CD4-positive, alpha-beta T cell (primary cell): ENCODE results near the gene GRID2. TPM values are rescaled to one million over a fixed set of nuclear protein-coding genes. Genes with fewer than 3 reads are reported as not detected.

Experiments
- ATAC-seq: fragments of 200-7000 bp; cut with Tn5 transposase; one replicate; pipeline ENCODE4 v1.10.0; 2022; ENCODE audit warnings: mild to moderate bottlenecking; ENCODE audit not compliant: poor library complexity
- CTCF ChIA-PET: fragments of 350-600 bp; sonication (Branson Sonifier 250); formaldehyde crosslinking; loops from one replicate; lab custom pipeline; 2021; ENCODE audit warnings: antibody characterized with exemption, inconsistent platforms; lab: Charles Lee
- POLR2A ChIA-PET: fragments of 350-600 bp; sonication (Branson Sonifier 250); formaldehyde crosslinking; loops from one replicate; lab custom pipeline; 2021; ENCODE audit warnings: antibody characterized with exemption, inconsistent platforms; lab: Charles Lee
- DNase-seq, 14 experiments: peaks; one replicate each; pipeline ENCODE4 v3.0.0-alpha.2; 2013 to 2020; ENCODE audit warnings: mixed read lengths in 2 of 14
- H3K27ac ChIP-seq, 2 donors: one replicate each; pipeline versions ENCODE4 v1.5.1 to v1.7.0; 2013; ENCODE audit warnings: low read length in 2 of 2, low read depth in 1 of 2, mild to moderate bottlenecking in 1 of 2
- H3K27me3 ChIP-seq, 2 experiments: 1 replicate in 1 of 2; 2 replicates in 1 of 2; pipeline versions ENCODE4 v1.6.1 to v1.7.0; 2013; ENCODE audit warnings: low read length in 2 of 2, control low read depth in 1 of 2, mild to moderate bottlenecking in 1 of 2, moderate library complexity in 1 of 2; ENCODE audit not compliant: insufficient read depth in 2 of 2, control insufficient read depth in 1 of 2
- H3K36me3 ChIP-seq: one replicate; pipeline ENCODE4 v1.6.1; 2013; ENCODE audit warnings: low read length, control low read depth; ENCODE audit not compliant: insufficient read depth
- H3K4me1 ChIP-seq: one replicate; pipeline ENCODE4 v1.6.1; 2013; ENCODE audit warnings: low read length, control low read depth; ENCODE audit not compliant: insufficient read depth
- H3K4me3 ChIP-seq: one replicate; pipeline ENCODE4 v1.5.1; 2013; ENCODE audit warnings: mild to moderate bottlenecking, low read length, moderate library complexity
- H3K9me3 ChIP-seq, 2 experiments: 1 replicate in 1 of 2; 2 replicates in 1 of 2; pipeline versions ENCODE4 v1.6.1 to v1.7.0; 2013; ENCODE audit warnings: low read length in 2 of 2, mild to moderate bottlenecking in 2 of 2, control low read depth in 1 of 2, moderate library complexity in 1 of 2; ENCODE audit not compliant: control insufficient read depth in 1 of 2, insufficient read depth in 1 of 2
- H3K27ac Mint-ChIP-seq: one replicate; pipeline ENCODE4 v1.8.0; 2020; ENCODE audit warnings: mixed read lengths
- H3K27me3 Mint-ChIP-seq: one replicate; pipeline ENCODE4 v1.8.0; 2021; ENCODE audit warnings: mixed read lengths
- H3K36me3 Mint-ChIP-seq: one replicate; pipeline ENCODE4 v1.8.0; 2021; ENCODE audit warnings: low read depth, mixed read lengths
- H3K4me1 Mint-ChIP-seq: one replicate; pipeline ENCODE4 v1.8.0; 2021; ENCODE audit warnings: low read depth, mixed read lengths
- H3K4me3 Mint-ChIP-seq: one replicate; pipeline ENCODE4 v1.8.0; 2020; ENCODE audit warnings: mild to moderate bottlenecking, mixed read lengths
- H3K9me3 Mint-ChIP-seq: one replicate; pipeline ENCODE4 v1.8.0; 2020; ENCODE audit warnings: mixed read lengths
- CTCF ChIP-seq: fragments of 200-600 bp; IDR thresholded peaks from one replicate; pipeline ENCODE4 v1.8.0; 2022; ENCODE audit warnings: antibody characterized with exemption, mild to moderate bottlenecking
- intact Hi-C, 2 experiments: fragments of 100-400 bp; cut with DNase I in 1 of 2; cut with micrococcal nuclease in 1 of 2; formaldehyde crosslinking; loops; one replicate each; pipeline versions ENCODE4 v1.15.1 to v1.9.0; 2023 to 2025; cut with DNase I, micrococcal nuclease
- total RNA-seq, 174 experiments: library from RNA in 2 of 174; stranded (reverse) in 2 of 174; gene quantifications; one replicate each; pipeline ENCODE4 v1.2.3 and lab custom pipeline; 2021 to 2026

GRID2 gene
- total RNA-seq, 2 experiments from 2014 or later = not detected

GRCh38 chr4:93066749-93067148, 763.0 kb downstream of the GRID2 start:
- no peak for TF ChIP-seq CTCF
- no peaks in the 10 kb centered on the region for H3K27me3 ChIP-seq
- no peak overlapping the region for H3K27ac ChIP-seq
- Mint-ChIP-seq H3K4me1 (no peaks in the 10 kb centered on the region), H3K27me3 (no peaks in the 10 kb centered on the region), H3K36me3 (no peaks in the 10 kb centered on the region), H3K9me3 (peaks cover 2% of the 10 kb centered on the region), H3K27ac (no peak overlapping the region), H3K4me3 (no peak overlapping the region)
- intact Hi-C loops = no loop called here
- no peaks in the 10 kb centered on the region for H3K36me3 ChIP-seq
- ChIA-PET POLR2A (no interaction called here), CTCF (no interaction called here)
- H3K4me3 ChIP-seq = no peak overlapping the region
- ATAC-seq (no peak), DNase-seq (no peak)
- H3K9me3 ChIP-seq = no peaks in the 10 kb centered on the region
- no peaks in the 10 kb centered on the region for H3K4me1 ChIP-seq

GRCh38 chr4:93072292-93072691, 768.5 kb downstream of the GRID2 start:
- TF ChIP-seq CTCF = no peak
- Mint-ChIP-seq H3K27me3 (no peaks in the 10 kb centered on the region), H3K4me3 (no peak overlapping the region), H3K9me3 (peaks cover 5% of the 10 kb centered on the region), H3K4me1 (no peaks in the 10 kb centered on the region), H3K36me3 (no peaks in the 10 kb centered on the region), H3K27ac (no peak overlapping the region)
- Histone ChIP-seq H3K27ac (no peak overlapping the region), H3K9me3 (no peaks in the 10 kb centered on the region), H3K27me3 (no peaks in the 10 kb centered on the region), H3K36me3 (no peaks in the 10 kb centered on the region), H3K4me3 (no peak overlapping the region), H3K4me1 (no peaks in the 10 kb centered on the region)
- intact Hi-C loops = no loop called here
- DNase-seq = no peak
- ChIA-PET POLR2A (no interaction called here), CTCF (no interaction called here)
- ATAC-seq = no peak

- H3K36me3 ChIP-seq = no peaks in the 10 kb centered on the region
- ATAC-seq (no peak), DNase-seq (no peak)
- no peaks in the 10 kb centered on the region for H3K4me1 Mint-ChIP-seq
- no peak overlapping the region for H3K4me3 ChIP-seq
- CTCF ChIA-PET = no interaction called here
- no peaks in the 10 kb centered on the region for H3K27me3 ChIP-seq
- TF ChIP-seq CTCF = no peak
- no peak overlapping the region for H3K4me3 Mint-ChIP-seq
- no peak overlapping the region for H3K27ac ChIP-seq
- no peaks in the 10 kb centered on the region for H3K4me1 ChIP-seq
- H3K27ac Mint-ChIP-seq = no peak overlapping the region
- H3K36me3 Mint-ChIP-seq = no peaks in the 10 kb centered on the region
- intact Hi-C loops = no loop called here
- POLR2A ChIA-PET = no interaction called here
- no peaks in the 10 kb centered on the region for H3K27me3 Mint-ChIP-seq
- H3K9me3 ChIP-seq = no peaks in the 10 kb centered on the region
- H3K9me3 Mint-ChIP-seq = peaks cover 5% of the 10 kb centered on the region
Measured at GRCh38 chr4:93080316-93080715, 776.5 kb downstream of the GRID2 start.
